ENCODE measurements around the gene LRRTM2. TPM values are rescaled to one million over a fixed set of nuclear protein-coding genes. Genes with fewer than 3 reads are reported as not detected.
A peak's percentile ranks its signal among the peaks of the same experiment; 100 is the strongest.

The LRRTM2 gene
- polyA plus RNA-seq, 2 of the 4 experiments (the other 2 are of a cell fraction) = not detected

DNA sequence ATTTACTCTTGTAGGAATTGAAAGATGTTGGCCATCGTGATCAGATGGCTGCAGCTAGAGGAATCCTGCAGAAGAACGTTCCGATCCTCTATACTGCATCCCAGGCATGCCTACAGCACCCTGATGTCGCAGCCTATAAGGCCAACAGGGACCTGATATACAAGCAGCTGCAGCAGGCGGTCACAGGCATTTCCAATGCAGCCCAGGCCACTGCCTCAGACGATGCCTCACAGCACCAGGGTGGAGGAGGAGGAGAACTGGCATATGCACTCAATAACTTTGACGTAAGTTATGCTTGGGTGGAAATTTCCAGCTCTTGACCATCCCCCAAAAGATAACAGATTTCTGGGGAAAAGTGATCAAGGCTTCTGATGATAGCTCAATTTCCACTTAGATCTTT lies 50.6 kb downstream of the LRRTM2 start:
- H3K4me2 ChIP-seq = no peak overlapping the region
- H3K9me3 ChIP-seq = no peaks in the 10 kb centered on the region
- no peak for FAIRE-seq
- POLR2A ChIA-PET = no interaction called here
- peak; percentile 58; a peak in 5 of 6 replicates for ATAC-seq
- WGBS (ENCODE audit: missing lambda C conversion rate) = 77% methylated on average over 7 of the region's 7 CpGs
- no peak overlapping the region for H3K27ac ChIP-seq
- TF ChIP-seq HMGXB4 (CRISPR knock-in tag; IDR thresholded peaks at IDR 0.05; ENCODE audit: borderline replicate concordance) (no peak), FOSL2 (IDR thresholded peaks at IDR 0.05) (no peak), FOSL2 (CRISPR knock-in tag; IDR thresholded peaks at IDR 0.05) (no peak), CEBPB (IDR thresholded peaks at IDR 0.05) (no peak), ZC3H11A (IDR thresholded peaks at IDR 0.05) (no peak), ATOH8 (CRISPR knock-in tag; IDR thresholded peaks at IDR 0.05; ENCODE audit: low read depth) (no peak), EHMT2 (IDR thresholded peaks at IDR 0.05; ENCODE audit: low read depth) (no peak)
- DNase-seq (ENCODE audit: low read depth in 1 of 2, low spot score in 1 of 2) = no peak
- CTCF ChIA-PET = interaction anchor here (0.6 to 3.1 kb wide), 22 partner anchors 8 to 568 kb away, joined by 3 to 26 read pairs (median 3); no protein-coding TSS in a partner anchor
- H3K4me3 ChIP-seq = no peak overlapping the region
- no peaks in the 10 kb centered on the region for H3K4me1 ChIP-seq

DNA sequence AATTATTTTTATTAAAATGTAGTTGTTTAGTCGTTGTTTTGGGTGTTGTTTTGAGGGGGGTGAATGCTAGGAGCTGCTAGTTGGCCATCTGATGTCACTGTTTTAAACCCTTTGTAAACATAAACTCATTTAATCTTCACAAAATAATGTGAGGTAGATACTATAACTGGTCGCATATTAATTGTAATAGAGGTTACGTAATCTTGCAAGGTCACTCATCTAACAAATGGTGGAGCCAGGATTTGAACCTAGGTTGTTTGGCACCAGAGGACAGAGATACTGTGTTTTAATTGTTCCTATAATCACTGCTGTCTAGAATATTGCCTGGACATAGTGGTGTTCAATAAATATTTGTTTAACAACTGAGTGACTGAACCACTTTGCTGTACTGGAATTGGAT lies 54.4 kb downstream of the LRRTM2 start:
- H3K4me1 ChIP-seq = no peaks in the 10 kb centered on the region
- H3K27ac ChIP-seq = no peak overlapping the region
- 95% methylated on average over 3 of the region's 3 CpGs for WGBS (ENCODE audit: missing lambda C conversion rate)
- no peak overlapping the region for H3K4me3 ChIP-seq
- ATAC-seq (no peak), FAIRE-seq (no peak), DNase-seq (ENCODE audit: low read depth in 1 of 2, low spot score in 1 of 2) (no peak)
- CTCF ChIA-PET = interaction anchor here (1.1 to 1.2 kb wide), 2 partner anchors 12 to 37 kb away, joined by 3 read pairs; no protein-coding TSS in a partner anchor
- no peaks in the 10 kb centered on the region for H3K9me3 ChIP-seq
- H3K4me2 ChIP-seq = no peak overlapping the region
- POLR2A ChIA-PET = no interaction called here
- TF ChIP-seq BHLHE40 (IDR thresholded peaks at IDR 0.05; ENCODE audit: low read depth, low read length) (no peak), EP300 (IDR thresholded peaks at IDR 0.05) (no peak)

- H3K4me3 ChIP-seq = no peak overlapping the region
- no peak; a peak in 1 of 6 replicates for ATAC-seq
- DNase-seq (ENCODE audit: low read depth in 1 of 2, low spot score in 1 of 2) = no peak
- no peak for TF ChIP-seq KDM5A (IDR thresholded peaks at IDR 0.05)
- no peak for TF ChIP-seq HOXB13 (CRISPR knock-in tag; IDR thresholded peaks at IDR 0.05; ENCODE audit: low read depth)
- no peak for TF ChIP-seq RFX5 (IDR thresholded peaks at IDR 0.05)
- TF ChIP-seq ZFP36 (IDR thresholded peaks at IDR 0.05; ENCODE audit: borderline replicate concordance, partially characterized antibody) = no peak
- TF ChIP-seq NPAS2 (CRISPR knock-in tag; IDR thresholded peaks at IDR 0.05; ENCODE audit: borderline replicate concordance) = no peak
- TF ChIP-seq BHLHE40 (IDR thresholded peaks at IDR 0.05; ENCODE audit: low read depth, low read length) = no peak
- no peak for TF ChIP-seq ZC3H11A (IDR thresholded peaks at IDR 0.05)
- TF ChIP-seq CHD2 (IDR thresholded peaks at IDR 0.05; ENCODE audit: low read length, partially characterized antibody) = no peak
- no peak for TF ChIP-seq EHMT2 (IDR thresholded peaks at IDR 0.05; ENCODE audit: low read depth)
- TF ChIP-seq, protein P1, sequence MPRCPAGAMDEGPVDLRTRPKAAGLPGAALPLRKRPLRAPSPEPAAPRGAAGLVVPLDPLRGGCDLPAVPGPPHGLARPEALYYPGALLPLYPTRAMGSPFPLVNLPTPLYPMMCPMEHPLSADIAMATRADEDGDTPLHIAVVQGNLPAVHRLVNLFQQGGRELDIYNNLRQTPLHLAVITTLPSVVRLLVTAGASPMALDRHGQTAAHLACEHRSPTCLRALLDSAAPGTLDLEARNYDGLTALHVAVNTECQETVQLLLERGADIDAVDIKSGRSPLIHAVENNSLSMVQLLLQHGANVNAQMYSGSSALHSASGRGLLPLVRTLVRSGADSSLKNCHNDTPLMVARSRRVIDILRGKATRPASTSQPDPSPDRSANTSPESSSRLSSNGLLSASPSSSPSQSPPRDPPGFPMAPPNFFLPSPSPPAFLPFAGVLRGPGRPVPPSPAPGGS (IDR thresholded peaks at IDR 0.05) = no peak
- no peak overlapping the region for H3K4me2 ChIP-seq
- no peaks in the 10 kb centered on the region for H3K9me3 ChIP-seq
- ChIA-PET POLR2A (no interaction called here), CTCF (interaction anchor here (0.8 to 1.2 kb wide), 2 partner anchors 9 to 523 kb away, joined by 3 read pairs; partner anchors contain the start of gene PAIP2)
- FAIRE-seq = no peak
- 94% methylated on average over 4 of the region's 4 CpGs for WGBS (ENCODE audit: missing lambda C conversion rate)
- H3K27ac ChIP-seq = no peak overlapping the region
- no peaks in the 10 kb centered on the region for H3K4me1 ChIP-seq
Measured at GRCh38 chr5:138819081-138819480, 56.1 kb downstream of the LRRTM2 start.

Other genes starting within 250 kb of the LRRTM2 start
- 154 and 190 TPM in 2 replicates for gene CTNNA1, start 121.9 kb downstream of the LRRTM2 start, polyA plus RNA-seq (2011; rRNA removed)
- gene CTNNA1, start 121.9 kb downstream of the LRRTM2 start, polyA plus RNA-seq (2017; fragmentation: RNase III; extraction: RNeasy Plus Mini Kit Qiagen cat#74134 plus additional on column Dnase treatment) = 184 to 194 TPM (median 191 TPM) in 3 replicates